Stimulated activated CD4-positive, alpha-beta T cell treated with anti-CD3 and anti-CD28 coated beads, TNF-alpha, amount 100 ng/mL, for 4 hours (primary cell): ENCODE measurements around the gene STARD3NL.
"Not testable (repeated sequence)": the region's sequence is repeated elsewhere in the genome, so short reads cannot be mapped to it uniquely, and the experiment has no call there.

ENCODE experiments used
- DNase-seq, 3 experiments: peaks; one replicate each; pipeline ENCODE4 v3.0.0-alpha.2; 2020; ENCODE audit warnings: low read depth in 3 of 3

Gene STARD3NL

DNA sequence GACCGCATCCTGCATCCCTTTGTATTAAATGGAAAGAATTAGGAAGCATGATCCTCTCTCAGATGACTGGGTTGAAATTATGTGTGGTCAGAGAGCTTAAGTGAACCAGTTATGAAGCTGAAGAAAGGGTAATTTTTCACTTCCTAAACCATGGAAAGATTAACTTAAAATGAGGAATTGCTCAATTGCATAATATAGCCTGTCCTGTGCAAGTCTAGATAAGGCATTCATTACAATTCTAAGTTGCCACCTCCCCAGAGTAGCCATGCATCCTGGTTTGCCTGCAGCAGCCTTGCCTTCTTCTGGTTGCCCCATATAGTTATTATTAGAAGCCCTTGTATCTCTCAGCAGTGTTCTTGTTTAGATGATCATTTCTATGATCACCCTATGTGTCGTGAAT, 45.3 kb downstream of the STARD3NL start:
- DNase-seq = no peak

DNA sequence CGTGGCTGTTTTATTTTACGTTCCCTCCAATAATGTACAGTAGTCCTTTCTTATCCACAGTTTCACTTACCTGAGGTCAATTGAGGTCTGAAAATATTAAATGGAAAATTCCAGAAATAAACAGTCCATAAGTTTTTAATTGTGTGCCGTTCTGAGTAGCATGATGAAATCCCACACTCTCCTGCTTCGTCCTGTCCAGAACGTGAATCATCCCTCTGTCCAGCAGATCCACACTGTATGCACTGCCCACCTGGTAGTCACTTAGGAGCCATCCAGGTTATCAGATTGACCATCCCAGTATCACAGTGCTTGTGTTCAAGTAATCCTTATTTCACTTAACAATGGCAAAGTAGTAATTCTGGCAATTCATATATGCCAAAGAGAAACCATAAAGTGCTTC, 46.3 kb downstream of the STARD3NL start:
- DNase-seq = no peak

DNA sequence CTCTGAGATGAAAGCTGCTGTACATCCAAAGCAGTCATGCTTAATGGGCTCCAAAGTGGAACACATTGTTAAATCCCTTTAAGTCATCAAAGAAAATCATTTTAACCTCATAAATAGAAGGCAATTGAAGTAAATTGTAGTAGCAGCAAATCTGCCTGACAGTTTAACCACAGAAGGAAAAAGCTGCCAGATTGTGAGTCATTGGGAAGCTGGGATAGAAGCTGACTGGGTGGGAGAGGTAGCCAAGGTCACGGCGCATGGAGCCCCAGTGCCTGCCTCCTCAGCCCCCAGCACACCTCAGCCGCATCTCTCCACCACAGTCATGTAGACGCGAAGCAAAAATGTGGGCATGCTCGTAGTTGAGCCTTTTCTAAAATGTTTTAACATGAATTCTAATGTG, 51.3 kb downstream of the STARD3NL start:
- DNase-seq = no peak

DNA sequence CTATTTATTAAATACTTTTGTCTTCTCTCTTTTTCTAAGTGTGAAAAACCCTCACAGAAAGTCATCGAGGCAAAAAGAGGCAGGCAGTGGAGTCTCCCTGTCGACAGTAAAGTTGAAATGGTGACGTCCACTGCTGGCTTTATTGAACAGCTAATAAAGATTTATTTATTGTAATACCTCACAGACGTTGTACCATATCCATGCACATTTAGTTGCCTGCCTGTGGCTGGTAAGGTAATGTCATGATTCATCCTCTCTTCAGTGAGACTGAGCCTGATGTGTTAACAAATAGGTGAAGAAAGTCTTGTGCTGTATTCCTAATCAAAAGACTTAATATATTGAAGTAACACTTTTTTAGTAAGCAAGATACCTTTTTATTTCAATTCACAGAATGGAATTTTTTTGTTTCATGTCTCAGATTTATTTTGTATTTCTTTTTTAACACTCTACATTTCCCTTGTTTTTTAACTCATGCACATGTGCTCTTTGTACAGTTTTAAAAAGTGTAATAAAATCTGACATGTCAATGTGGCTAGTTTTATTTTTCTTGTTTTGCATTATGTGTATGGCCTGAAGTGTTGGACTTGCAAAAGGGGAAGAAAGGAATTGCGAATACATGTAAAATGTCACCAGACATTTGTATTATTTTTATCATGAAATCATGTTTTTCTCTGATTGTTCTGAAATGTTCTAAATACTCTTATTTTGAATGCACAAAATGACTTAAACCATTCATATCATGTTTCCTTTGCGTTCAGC, 52.0 kb downstream of the STARD3NL start:
- no peak for DNase-seq

DNA sequence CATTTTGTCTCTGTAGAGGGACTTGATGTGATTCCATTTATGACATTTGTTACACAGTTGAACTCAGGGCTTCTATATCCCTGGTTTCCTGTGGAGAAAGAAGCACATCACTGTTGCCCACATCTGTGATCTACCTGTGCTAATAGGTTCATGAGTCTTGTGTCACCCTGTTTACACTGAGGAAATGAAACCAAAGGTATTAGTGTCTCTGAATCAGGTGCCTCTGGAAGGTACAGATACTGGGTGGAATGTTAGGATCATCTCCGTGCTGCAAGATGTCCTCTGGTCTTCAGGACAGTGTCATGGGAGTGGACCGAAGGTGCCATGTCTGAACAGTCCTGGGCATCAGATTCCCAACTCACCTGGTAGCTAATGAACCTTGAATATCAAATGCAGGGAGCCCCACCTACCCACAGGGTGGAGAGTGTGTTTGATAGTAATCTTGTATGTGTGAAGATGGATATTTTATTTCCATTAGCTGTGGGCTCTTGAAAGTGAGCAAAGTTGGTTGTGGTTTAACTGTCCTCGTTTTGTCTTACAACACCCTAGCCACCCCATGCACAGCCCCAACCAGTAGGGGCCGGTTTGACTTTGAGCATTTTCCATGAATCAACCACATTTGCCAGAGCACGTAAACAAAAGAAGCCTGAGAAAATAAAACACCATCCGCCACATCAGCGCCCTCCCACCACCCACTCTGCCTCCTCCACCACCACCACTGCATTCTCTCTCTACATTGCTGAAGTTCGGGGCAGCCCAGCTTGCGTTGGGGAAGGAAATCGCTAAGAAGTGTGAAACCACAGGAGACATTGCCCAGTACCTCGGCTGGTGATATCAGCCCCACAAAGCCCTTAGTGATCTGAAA, 54.7 kb downstream of the STARD3NL start:
- DNase-seq = peak; percentile 13 to 52 (median 40)

DNA sequence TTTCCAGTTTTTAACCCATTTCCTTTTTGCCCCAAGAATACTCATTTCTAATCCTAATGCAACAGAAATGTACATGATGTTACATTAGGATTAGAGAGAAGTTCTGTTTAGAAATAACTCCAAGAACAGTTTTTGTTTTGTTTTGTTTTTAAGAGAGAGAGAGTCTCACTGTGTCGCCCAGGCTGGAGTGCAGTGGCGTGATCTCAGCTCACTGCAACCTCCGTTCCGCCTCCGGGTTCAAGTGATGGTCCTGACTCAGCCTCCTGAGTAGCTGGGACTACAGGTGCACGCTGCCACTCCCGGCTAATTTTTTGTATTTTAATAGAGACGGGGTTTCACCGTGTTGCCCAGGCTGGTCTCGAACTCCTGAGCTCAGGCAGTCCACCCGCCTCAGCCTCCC, 56.7 kb downstream of the STARD3NL start:
- DNase-seq = not testable (repeated sequence)

DNA sequence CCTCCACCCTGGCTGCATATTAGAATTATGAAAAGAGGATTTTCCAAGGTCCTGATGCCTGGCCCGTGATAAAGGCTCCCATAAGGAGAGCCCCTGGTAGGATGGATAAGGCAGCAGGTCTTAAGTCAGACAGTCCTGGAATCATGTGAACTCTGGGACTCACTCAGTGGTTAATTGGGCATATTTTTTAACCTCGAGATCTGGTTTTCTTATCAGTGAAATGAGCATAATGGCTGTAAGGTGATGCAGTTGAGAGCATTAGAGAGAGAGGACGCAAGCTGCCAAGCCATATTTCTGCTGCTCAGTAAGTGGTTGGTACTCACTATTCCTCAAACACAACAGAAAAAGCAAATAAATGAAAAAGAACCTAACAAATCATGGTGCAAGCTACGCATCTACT, 57.6 kb downstream of the STARD3NL start:
- no peak for DNase-seq

DNA sequence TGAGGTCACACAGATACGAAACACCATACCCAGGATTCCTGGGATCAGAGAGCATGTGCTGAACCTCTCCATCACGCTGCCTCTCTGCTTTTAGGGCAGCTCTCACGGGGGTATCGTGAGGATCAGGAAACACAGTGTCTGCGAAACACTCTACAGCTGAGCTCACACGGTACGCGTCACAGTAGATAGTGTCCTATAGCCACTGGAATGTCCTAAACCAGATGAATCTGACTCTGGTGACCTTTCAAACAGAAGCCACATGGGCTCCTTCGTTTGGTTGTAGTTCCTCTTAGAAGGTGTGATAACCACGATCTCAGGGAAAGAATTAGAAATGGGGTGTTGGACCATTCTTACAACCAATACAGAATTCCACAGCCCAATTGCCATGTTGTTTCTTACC, 61.1 kb downstream of the STARD3NL start:
- DNase-seq = not testable (repeated sequence)

DNA sequence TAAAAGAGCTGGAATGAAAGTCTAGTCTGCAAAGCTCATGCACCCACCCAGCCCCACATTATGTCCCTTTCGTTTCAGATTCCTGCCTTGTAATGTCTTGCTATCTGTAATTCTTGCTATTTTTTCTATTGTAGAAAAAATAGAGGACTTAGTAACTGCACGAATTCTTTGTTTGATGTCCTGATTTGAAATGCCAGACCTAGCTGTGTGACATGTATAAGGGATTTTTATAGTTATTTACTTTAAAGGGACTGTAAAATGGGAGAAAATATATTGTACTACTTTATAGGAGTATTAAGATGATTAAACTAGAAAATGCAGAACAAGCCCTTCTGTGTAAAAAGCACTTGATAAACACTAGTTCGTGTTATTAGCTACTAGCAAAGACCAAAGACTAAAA, 63.0 kb downstream of the STARD3NL start:
- DNase-seq = no peak

DNA sequence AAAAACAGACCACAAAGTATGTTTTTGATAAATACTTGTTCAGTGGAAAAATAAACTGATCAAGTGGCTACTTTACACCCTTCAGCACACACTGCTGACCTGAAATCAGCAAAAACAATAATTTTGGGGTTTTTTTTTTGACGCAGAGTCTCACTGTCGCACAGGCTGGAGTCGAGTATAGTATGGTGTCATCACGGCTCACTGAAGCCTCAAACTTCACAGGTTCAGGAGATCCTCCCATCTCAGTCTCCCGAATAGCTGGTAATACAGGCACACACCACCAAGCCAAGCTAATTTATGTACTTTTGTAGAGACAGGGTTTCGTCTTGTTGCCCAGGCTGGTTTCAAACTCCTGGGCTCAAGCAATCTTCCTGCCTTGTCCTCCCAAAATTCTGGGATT, 64.8 kb downstream of the STARD3NL start:
- no peak for DNase-seq

DNA sequence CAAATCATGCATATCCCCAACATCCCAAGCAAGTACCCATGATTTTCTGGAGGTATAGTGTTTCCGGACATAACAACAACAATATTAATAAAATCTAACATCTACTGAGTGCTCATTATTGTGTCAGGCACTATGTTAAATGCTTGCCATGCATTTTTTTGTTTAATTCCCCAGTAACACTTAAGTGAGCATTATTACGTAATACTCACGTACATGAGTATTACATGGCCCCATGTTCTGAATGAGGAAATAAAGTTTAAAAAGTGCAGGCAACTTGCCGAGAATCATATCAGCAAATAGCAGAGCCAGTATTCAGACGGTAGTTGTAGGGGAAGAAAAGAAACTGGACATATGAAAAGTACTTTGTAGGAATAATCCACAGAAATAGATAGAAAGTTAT, 65.3 kb downstream of the STARD3NL start:
- not testable (repeated sequence) for DNase-seq

DNA sequence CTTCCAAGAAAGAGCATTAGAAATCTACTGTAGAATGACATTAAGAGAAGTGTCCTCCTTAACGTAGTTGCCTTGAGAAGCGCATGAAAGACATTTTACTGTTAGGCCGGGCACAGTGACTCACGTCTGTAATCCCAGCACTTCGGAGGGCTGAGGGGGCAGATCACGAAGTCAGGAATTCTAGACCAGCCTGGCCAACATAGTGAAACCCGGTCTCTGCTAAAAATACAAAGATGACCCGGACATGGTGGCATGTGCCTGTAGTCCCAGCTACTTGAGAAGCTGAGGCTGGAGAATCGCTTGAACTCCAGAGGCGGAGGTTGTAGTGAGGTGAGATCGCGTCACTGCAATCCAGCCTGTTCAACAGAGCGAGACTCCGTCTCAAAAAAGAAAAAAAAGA, 66.5 kb downstream of the STARD3NL start:
- DNase-seq = no peak

DNA sequence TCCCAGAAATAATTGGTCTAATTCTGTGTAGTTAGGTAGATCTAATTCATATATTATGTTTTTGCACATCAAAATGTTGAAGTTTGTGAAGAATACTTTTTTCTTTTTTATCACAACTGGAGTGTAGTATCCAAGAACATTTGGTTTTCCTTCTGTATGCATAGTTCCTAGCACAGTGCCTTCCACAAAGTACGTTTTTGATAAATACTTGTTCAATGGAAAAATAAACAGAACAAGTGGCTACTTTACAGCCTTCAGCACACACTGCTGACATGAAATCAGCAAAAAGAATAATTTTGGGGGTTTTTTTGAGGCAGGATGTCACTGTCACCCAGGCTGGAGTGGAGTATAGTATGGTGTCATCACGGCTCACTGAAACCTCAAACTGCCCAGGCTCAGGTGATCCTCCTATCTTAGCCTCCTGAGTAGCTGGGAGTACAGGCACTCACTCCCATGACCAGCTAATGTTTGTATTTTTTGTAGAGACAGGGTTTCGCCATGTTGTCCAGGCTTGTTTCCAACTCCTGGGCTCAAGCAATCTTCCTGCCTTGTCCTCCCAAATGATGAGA, 67.4 kb downstream of the STARD3NL start:
- no peak for DNase-seq

DNA sequence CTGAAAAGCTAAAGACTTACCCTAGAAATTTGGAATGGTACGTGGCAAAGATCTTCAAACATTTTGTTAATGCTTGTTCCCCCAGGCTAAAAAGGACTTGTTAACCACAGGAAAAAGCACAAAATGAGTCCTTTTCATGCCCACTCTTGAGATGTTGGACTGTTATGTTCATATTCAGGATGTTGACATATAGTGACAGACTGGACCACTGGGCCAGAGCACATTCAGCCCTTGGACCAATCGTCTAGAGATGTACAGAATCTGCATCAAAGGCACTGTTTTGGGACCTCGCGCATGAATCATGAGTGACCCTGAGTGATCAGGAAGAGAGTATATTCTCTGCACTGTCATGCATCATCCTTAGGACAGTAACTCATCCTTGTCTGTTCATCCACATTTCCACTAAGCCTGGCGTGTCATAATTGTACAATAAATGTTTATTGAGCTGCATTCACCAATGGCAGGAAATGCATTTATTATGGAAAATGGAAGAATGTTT, 70.1 kb downstream of the STARD3NL start:
- DNase-seq = no peak

DNA sequence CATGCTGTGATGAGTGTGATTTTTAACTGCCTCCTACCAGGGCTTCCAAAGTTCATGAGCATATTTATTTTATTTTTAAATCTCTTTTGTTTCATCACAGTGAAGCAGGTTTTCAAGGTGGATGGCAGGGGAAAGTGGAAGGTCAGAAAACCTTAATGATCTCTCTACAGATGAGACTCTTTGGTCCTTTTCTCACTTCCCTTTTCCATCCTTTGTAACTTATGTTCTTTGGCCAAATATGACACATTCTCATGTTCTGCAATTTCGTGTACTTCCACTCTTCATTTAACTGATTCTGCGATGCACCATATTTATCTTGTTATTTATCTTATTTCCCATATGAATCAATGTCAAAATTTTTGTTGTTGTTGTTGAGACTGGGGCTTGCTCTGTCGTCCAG, 71.8 kb downstream of the STARD3NL start:
- not testable (repeated sequence) for DNase-seq

DNA sequence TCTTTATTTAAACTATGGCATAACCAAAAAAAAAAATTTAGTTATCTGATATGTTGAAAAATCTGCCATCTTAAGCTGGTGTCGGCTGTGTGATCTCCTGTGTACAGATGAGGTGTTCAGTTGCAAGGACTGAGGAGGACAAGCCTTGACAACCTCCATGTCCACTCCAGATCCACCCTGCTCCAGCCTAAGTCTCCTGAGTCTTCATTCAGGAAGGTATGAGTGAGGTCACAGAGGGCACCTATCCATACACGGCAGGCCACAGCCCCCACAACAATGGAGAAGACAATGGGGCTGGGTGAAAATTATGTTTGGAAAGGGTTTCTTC, 79.3 kb downstream of the STARD3NL start:
- no peak for DNase-seq

DNA sequence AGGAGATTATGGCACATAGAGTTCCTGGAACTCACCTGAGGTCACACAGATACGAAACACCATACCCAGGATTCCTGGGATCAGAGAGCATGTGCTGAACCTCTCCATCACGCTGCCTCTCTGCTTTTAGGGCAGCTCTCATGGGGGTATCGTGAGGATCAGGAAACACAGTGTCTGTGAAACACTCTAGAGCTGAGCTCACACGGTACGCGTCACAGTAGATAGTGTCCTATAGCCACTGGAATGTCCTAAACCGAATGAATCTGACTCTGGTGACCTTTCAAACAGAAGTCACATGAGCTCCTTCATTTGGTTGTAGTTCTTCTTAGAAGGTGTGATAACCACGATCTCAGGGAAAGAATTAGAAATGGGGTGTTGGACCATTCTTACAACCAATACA, 81.1 kb downstream of the STARD3NL start:
- DNase-seq = not testable (repeated sequence)

DNA sequence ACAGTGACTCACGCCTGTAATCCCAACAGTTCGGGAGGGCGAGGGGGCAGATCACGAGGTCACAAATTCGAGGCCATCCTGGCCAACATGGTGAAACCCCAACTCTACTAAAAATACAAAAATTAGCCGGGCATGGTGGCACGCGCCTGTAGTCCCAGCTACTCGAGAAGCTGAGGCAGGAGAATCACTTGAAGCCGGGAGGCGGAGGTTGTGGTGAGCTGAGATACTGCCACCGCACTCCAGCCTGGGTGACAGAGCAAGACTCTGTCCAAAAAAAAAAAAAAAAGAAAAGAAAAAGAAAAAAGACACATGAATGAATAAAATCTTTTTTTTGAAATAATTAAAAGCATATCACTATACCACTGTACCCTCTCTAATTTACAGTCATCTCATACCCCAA, 83.6 kb downstream of the STARD3NL start:
- DNase-seq = not testable (repeated sequence)

DNA sequence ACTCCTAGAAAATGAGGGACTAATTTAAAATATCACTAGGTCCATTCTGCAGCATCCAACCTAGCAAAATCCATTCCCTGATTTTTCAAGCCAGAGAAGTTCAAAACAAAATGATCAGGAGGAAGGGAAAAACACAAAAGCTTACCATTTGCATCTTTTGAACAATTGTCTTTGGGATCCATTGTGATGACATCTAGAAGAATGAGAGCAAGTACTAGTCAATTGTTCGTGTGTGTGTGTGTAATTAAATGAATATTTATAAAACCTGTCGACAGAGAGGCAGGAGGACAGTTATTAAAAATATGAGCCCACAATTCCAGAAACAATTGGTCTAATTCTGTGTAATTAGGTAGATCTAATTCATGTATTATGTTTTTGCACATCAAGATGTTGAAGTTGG, 84.0 kb downstream of the STARD3NL start:
- not testable (repeated sequence) for DNase-seq

DNA sequence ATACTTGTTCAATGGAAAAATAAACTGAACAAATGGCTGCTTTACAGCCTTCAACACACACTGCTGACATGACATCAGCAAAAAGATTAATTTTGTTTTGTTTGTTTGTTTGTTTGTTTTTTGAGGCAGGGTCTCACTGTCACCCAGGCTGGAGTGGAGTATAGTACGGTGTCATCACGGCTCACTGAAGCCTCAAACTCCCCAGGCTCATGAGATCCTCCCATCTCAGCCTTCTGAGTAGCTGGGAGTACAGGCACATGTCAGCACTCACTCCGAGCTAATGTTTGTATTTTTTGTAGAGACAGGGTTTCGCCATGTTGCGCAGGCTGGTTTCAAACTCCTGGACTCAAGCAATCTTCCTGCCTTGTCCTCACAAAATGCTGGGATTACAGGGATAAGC, 84.5 kb downstream of the STARD3NL start:
- no peak for DNase-seq

DNA sequence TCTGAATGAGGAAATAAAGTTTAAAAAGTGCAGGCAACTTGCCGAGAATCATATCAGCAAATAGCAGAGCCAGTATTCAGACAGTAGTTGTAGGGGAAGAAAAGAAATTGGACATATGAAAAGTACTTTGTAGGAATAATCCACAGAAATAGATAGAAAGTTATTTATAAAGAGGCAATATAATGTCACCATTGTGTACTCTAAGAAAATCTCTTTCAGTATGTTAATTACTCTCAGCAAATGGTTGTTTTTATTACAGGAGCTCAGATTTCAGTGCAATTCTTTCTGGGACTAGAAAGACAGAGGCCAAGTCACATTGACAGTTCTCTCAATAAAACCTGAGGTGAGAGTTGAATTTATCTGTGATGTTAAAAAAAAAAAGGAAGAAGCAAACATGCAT, 85.2 kb downstream of the STARD3NL start:
- DNase-seq = not testable (repeated sequence)

DNA sequence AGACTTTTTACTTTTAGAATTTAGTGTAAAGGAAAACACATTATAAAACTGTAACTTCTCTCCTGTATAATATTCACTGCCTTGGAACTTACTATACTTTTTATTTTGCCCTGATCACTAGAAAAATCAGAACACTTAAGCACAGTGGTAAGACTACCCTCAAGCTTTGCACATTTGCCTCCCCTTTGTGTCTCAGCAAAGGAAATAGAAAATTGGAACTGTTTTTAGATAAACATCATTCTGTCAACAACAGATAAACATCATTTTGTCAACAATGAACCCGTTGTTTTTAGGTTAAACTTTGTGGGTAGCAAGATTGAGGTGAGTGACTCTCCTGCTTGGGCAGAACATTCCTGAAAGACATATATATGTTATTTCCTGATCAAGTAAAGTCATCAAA, 86.6 kb downstream of the STARD3NL start:
- not testable (repeated sequence) for DNase-seq

DNA sequence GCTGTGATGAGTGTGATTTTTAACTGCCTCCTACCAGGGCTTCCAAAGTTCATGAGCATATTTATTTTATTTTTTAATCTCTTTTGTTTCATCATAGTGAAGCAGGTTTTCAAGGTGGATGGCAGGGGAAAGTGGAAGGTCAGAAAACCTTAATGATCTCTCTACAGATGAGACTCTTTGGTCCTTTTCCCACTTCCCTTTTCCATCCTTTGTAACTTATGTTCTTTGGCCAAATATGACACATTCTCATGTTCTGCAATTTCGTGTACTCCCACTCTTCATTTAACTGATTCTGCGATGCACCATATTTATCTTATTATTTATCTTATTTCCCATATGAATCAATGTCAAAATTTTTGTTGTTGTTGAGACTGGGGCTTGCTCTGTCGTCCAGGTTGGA, 87.9 kb downstream of the STARD3NL start:
- DNase-seq = not testable (repeated sequence)
